Brain pericyte (primary cell): ENCODE data around the gene PPP1R37.
"Not testable (repeated sequence)": the region's sequence is repeated elsewhere in the genome, so short reads cannot be mapped to it uniquely, and the experiment has no call there.

ENCODE experiments used
- DNase-seq: peaks from one replicate; pipeline ENCODE4 v3.0.0-alpha.2; 2012; ENCODE audit warnings: low read depth, low spot score

PPP1R37 gene

DNA sequence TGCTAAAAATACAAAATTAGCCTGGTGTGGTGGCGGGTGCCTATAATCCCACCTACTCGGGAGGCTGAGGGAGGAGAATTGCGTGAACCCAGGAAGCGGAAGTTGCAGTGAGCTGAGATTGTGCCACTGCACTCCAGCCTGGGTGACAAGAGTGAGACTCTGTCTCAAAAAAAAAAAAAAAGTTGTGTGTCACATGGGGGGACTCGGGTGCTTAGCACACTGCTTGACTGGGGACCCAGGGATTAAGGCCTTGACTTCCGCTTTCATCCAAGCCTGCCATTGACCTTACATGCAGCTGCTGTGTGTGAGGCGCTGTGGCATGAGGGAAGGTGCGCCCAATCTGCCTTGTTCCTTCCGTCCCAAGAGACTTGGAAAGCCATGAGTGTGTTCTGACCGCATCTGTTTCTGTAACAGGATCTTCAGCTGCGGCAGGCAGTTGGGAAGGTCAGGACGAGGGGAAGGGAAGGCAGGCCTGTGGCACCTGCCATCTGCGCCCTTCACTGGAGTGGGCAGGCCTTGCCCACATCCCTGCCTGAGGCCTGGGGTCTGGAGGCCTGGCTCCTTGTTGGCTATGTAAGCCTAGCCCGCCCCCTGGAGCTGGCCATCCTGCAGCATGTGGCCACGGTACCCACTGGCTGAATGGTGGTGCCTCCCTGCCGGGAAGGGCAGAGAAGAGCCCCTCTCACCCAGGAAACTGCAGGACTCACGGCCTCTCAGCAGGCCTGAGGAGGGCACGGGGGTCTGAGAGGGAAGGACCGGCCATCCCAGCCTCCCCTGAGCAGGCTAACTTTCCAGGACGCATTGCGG, 23.0 kb downstream of the PPP1R37 start:
- DNase-seq: no peak

DNA sequence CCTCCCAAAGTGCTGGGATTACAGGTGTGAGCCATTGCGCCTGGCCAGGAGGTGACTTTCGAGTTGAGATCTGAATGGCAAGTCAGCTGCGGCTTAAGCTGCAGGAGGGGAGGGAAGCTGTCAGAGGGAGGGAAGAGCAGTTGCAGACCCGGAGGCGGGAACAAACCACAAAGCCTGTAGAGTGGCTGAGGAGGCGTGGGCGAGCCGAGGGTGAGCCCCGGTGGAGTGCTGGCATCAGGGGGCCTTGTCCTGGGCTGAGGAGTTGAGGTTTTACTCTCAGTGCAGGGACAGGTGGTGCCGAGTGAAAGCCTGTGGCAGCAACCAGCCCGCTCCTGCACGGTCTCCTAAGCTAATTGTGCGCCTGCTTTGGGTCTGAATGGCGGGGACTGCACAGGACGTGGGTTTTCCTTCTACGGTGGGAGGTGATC, 24.2 kb downstream of the PPP1R37 start:
- no peak for DNase-seq

DNA sequence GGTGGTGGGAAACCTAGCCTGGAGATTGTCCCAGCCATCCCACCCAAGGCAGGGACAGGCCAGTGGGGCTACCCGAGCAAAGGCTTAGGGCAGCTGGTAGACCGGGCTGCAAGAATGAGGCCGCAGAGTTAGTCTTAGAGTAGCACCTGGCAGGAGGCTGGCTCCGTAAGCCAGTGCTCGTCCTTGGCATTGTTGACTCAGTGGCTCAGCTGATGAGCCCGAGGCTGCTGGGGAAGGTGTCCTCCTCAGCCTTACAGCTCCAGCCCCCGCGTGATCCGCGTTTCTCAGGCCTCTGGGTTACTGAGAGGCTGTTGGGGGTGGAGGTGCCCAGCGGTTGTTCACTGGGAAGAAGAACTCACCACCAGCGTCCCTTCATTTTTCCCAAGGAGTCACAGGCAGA, 24.7 kb downstream of the PPP1R37 start:
- DNase-seq: no peak

DNA sequence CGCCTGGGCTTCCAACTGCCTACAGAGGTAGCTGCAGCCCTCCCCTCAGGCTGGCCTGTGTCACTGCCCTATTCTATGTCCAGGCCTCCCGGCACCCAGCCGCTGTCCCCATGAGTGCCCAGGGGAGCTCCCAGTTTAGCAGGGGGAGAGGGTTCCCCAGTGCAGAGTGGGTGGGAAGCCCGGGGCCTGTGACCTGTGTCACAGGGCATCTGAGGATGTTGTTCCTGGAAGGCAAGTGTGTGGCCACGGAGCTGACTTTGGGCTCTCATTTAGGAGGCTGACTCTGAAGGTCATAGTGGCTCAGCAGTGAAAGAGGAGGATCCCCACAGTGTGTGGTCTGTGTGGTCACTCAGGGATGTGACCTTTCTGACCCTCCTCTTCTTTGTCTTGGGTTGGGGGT, 25.1 kb downstream of the PPP1R37 start:
- no peak for DNase-seq

DNA sequence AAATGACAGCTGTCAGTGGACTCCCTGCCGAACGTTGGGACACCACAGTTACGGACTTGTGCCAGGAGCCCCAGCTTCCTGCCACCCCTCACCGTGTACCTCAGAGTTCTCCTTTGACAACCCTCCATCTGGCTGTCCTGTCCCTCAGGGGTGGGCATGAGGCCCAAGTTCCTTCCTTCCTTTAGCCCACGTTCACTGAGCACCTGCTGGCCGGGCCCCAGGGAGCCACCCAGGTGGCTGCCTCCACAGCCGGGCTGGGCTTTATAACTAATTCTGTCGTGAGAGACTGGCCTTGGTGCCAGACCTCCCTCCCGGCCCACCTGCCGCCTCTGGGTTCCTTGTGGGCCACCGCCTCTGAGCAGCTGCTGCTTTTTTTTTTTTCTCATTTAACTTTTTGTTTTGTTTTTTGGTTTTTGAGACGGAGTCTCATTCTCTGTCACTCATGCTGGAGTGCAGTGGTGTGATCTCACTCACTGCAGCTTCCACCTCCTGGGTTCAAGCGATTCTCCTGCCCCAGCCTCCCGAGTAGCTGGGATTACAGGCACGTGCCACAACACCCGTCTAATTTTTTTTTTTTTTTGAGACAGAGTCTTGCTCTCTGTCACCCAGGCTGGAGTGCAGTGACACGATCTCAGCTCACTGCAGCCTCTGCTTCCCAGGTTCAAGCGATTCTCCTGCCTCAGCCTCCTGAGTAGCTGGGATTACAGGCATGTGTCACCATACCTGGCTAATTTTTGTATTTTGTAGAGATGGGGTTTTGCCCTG, 25.8 kb downstream of the PPP1R37 start:
- not testable (repeated sequence) for DNase-seq

DNA sequence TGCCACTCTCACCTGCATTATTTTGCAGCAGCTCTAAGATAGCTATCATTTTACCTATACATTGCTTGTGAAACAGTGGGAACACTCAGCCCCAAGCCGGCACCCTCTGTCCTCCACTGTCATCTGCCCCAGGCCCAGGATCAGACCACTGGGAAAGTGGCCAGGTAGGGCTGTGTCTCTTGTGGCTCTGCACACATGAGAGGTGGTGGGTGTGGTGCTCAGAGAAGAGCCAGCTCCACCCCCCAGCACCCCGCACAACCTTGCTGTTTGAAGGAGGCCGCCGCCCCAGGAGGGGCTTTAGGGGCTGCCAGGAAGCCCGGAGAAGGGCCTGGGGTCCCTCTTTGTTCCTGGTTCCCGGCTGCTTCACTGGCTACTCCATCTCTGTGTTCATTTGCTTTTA, 26.6 kb downstream of the PPP1R37 start:
- no peak for DNase-seq

DNA sequence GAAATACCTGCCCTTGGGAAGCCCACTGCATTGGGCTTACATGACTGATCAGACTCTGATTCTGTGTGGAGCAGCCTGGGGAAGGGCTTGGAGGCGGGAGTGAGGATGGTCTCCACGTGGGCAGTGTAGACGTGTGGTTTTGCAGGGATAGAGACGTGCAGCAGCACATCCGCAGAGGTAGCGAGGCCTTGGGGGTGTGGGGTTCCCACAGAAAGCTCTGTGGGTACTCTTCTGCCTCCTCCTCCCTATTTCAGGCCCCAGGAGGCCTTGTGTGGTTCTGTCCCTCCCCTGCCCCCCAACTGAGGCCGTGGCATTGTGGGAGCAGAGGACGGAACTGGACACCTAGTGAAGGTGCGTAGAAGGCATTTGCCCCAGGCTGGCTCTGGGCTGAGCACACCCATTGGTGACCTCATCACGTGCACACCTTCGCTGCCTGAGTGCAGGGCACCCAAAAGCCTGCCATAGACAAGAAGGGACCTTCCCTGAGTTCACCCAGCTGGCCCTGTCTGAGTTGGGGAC, 28.9 kb downstream of the PPP1R37 start:
- no peak for DNase-seq

DNA sequence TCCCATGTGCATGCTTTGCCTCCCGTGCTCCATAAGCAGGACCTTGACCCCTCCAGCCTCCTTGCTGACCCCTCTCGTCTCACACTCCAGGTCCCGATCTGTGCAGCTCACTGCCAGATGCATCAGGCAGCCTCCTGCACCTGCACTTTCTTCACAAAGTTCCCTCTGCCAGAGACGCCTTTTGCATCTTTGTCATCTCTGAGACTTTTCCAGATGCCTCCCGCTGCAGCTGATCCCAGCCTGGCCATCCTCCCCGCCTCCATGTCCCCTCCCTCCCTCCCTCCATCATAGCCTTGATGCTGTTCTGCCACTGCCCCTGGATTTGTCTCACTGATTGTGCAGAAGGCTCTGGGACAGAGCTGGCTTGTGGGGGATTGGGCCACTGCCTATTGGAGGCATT, 29.9 kb downstream of the PPP1R37 start:
- DNase-seq: no peak

DNA sequence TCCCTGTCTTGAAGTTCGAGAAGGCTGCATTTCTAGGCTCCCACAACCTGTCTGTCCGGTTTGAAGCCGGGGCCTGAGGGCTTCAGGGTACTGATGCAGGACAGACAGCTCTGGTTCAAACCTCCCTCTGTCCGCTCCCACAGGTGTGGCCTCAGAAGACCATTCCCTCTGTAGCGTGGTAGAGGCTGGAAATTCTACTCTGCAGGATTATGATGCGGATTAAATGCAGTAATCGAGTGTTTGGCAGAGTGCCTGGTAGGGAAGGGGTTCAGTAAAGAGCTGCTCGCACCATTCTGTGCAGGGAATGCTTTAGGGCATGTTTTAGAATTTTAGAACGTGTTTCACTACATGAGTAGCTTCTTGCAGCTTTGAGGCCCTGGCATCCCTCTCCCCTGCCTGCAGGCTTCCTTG, 30.5 kb downstream of the PPP1R37 start:
- no peak for DNase-seq

DNA sequence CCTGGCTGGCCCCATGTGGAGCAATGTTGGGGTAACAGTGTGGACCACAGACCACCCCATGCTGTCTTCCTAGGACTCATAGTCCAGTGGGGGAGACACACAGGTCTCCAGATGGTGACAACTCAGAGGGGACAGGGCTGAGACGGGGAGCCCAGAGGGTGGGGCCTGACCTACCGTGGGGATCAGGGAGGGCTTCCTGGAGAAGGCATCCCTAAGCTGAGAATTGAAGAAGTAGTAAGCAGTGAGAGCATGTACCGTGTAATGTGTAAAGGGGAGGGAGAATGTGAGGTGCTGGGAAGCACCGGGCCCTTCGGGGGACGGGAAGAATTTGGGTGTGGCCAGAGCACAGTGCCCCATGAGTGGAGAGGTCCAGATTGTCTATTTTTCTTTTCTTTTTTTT, 31.0 kb downstream of the PPP1R37 start:
- DNase-seq: no peak

DNA sequence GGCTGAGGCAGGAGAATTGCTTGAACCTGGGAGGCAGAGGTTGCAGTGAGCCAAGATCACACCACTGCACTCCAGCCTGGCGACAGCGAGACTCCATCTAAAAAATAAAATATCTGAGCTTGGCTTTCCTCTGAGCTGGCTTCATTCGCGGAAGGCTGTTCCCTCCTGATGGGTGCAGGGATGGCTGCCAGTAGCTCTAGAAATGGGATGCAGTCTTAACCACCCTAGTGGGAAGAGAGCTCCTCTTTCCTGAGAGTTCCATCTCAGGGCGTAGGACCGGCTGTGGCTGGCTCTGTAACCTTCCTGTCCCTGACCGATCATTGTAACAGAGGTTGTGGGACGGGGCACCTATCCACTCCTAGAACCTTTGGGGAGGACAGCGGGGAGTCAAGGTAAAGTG, 32.4 kb downstream of the PPP1R37 start:
- DNase-seq: no peak

DNA sequence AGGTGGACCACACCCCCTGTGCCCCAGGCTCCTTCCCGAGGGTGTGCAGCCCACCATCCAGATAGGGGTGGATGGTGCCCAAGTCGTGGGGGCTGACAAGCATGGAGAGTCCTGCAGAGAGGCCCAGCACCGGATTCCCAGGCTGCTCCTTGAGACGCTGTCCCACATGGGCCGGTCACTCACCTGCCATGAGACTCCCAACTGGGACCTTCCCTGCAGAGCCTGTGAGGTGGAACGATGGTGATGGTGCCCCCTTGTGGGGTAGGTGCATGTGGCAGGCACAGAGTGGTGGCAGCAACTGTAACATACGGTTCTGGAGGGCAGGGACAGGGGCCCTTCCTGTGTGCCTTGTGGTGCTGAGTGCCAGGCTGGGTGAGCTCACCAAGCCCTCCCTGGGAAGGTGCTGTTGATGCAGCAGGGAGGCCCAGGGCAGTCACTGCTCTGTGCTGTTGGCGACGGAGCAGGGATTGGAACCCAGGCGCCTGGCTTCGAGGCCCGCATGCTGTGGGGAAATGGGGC, 33.1 kb downstream of the PPP1R37 start:
- DNase-seq: no peak

DNA sequence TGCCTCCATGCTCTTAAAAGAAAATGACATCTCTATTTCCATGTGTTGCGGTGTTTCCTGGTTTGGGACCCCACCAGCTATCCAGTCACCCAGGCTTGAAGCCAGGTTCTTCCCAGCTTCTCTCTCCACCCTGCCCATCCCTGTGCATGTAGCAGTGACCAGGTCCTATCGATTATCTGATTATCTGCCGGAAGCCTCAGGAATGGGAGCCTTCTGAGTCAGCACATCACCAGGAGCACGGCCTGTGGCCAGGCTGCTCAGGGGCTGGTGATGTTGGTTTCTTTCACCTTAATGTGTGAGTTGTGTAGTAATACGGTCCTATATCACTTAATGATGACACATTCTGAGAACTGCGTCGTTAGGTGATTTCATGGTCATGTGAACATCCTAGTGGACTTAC, 33.7 kb downstream of the PPP1R37 start:
- no peak for DNase-seq

DNA sequence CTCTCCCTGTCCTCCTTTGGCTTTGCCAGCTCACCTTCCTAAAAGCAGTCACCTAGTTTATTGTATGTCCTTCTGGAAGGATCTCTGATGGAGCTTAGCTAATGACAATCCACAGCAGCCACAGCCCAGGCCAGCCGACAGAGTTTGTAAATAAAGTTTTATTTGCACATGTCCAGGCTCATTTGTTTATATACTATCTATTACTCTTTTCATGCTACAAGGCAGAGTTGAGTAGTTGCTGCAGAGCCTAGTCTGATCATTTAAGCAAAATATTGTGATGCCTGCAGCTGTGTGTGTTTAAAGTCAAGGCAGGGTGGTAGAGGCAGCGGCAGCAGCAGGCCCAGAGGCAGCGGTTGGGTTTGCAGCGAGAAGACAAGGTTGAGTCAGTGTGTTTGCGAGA, 35.2 kb downstream of the PPP1R37 start:
- no peak for DNase-seq

DNA sequence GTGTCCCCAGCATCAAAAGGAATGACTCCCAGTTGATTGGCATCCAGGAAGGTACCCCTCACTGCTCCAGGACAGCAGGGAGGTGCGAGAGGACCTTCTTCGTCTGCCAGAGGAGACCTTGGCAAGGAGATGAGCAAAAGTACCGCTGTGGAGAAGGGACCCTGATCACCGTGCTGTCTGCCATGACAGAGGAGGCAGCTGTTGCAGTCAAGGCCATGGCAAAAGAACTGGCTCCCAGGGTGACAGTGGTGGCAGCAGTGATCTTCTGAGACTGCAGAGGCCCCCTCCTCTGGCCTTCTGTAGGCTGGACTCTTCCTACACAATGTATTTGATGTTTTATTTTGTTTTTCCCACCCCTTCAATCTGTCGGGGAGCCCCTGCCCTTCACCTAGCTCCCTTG, 35.8 kb downstream of the PPP1R37 start:
- no peak for DNase-seq

DNA sequence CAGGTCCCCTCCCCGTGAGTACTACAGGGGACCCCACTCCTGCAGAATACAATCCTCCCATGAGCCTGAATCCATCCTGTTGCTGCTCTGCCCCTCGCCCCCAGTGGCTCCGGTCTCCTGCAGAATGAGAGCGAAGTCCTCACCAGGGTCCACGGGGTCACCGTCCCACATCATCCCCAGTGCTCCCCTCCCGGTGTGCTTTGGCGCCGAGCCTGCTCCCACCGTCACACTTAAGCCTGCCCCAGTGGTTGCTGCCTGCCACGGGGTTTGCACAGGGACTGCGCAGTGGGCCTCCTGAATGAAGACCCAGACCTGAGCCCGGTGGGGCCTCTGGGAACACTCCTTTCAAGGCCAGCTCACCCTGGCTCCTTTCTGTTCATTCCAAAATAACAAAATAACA, 37.3 kb downstream of the PPP1R37 start:
- DNase-seq: no peak

DNA sequence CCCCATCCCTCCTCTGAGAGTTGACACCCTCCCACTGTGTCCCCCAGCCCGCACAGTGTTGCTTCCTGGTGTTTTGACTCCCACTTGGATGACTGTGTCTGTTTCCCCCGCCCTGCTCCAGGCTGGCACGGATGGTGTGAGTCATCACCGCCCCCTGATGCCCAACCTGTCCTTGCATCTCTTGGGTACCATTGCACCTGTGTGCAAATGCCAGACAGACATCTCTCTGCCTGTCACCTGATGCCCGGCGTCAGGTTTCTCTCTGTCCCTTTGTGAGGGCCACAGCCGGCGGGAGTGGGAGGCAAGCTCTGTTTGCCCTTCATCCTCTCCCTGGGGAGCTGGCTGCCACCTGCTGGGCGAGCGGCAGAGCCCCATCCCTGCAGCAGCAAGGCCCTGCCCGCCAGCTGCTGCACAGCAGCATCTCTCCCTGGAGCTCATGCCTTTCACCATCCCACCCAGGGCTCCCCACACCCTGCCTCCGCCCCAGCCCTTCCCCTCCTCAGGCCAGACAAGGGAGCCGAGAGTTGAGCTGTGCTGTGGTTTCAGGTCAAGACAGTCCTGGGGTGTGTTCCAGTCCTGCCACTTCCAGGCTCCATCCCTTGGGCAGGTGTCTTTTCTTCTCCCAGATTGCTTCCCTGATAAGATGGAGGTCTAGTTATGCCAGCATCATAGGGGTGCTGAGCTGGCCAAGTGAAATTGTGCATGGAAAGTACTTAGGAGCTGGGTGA, 38.1 kb downstream of the PPP1R37 start:
- no peak for DNase-seq

DNA sequence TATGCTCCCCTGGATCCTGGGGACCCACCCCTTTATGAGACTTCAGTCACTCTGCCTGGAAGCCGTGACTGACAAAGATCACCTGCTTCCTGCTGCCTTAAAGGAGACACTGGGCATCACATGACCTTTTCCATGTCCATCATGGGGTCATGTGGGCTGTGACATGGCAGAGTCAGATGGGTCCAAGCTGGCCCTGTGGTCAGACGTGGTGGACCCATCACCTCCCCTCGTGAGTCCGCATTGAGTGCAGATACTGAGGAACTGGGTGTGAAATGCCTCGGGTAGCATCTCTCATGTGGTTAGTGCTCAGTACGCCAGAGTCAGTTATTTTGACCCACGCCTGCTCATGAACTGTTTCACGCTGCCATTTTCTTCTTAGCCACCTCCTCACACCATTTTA, 40.7 kb downstream of the PPP1R37 start:
- no peak for DNase-seq

DNA sequence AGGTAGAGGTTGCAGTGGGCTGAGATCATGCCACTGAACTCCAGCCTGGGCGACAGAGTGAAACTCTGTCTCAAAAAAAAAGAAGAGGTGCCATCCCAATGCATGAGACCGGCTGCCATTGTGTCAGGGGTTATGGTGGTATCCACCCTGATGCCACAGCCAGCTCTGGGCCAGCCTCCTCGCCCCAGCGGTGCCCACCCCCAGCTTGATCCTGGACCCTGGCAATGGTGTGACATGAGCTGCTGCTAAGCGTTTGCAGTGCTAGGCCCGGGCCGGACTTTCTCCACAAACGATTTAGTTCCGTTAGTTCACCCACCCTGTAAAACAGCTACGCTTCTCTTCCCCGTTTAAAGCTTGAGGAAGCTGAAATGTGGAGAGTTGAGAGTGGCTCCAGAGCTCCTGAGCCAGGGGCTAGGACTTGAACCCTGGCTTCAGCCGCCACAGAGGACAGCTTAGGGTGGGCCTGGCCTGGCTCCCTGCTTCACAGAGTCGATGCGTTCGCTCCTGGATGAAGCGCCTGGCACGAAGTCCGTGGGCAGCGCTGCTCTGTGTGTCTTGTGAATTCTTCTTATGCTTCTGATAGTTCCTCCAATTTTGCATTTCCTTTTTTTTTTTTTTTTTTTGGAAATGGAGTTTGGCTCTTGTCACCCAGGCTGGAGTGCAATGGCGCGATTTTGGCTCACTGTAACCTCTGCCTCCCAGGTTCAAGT, 42.4 kb downstream of the PPP1R37 start:
- no peak for DNase-seq

DNA sequence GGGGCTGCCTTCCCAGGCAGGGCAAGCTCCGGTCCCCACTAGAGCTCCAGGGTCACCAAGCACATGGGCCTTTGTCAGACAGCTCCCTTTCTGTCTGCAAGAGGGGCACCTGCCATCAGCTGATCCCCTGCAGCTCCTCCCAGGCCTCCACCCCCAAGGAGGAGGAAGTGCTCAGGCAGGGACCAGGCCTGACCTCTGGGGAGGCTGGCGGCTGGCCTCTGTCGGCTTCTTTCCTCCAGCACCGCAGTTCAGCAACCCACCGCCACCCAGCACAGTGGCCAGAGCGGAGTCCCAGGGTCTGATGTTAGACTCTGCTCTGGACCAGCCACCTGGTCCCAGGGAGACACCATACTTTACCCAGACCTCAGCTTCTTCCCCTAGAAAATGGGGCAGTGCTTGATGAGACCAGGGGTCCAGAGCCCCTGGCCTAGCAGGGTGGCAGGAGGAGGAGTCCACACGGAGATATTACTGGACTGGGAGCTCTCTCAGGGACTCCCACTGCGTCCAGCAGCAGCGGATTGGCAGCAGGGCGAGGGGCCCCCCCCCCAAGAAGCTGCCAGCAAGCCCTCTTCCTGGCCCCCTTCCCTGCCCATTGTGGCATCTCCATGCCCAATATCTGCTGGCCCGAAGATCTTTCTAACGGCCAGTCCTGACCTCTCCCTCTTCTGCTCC, 43.7 kb downstream of the PPP1R37 start:
- no peak for DNase-seq
